ENCODE results near the gene NCKAP5L. TPM values are rescaled to one million over a fixed set of nuclear protein-coding genes. Genes with fewer than 3 reads are reported as not detected.

The NCKAP5L gene
- total and polyA plus RNA-seq, 2 of the 8 experiments (the other 6 are each of a cell fraction or from before 2014, with no cell fraction given), result 9.4 to 27.9 TPM

DNA sequence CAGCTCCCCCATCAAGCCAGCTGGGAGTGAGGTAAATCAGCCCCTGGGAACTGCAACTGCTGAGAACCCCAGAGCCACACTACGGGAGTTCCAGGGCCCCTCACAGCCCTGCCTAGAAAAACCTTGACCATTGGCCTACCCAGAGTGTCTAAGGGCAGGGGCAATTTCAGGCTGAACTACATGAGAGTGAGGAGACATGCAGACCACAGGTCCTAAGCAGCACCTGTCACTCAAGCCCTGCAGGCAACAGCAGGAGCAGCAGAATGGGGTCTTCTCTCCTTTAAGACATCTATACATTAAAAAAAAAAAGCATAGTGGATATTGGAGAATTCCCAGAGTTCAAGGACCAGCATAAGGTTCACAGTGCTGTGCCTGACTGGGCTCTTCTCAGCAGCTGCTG, 4.9 kb downstream of the NCKAP5L start:
- H3K23ac ChIP-seq (ENCODE audit: insufficient read length), result no peak overlapping the region
- no peak overlapping the region for H3K27ac ChIP-seq (ENCODE audit: low read depth, low read length)
- H3K36me3 ChIP-seq (ENCODE audit: control insufficient read depth in 2 of 4, insufficient read depth in 4 of 4, low read length in 3 of 4), result peaks cover 0 to 4% (median 0%) of the 10 kb centered on the region in 4 experiments; a peak in 2 of 8 replicates
- H3K56ac ChIP-seq (replicated peaks; ENCODE audit: insufficient read length, low read depth, low read length), result no peak overlapping the region
- no peaks in the 10 kb centered on the region for H3K9me3 ChIP-seq (ENCODE audit: insufficient read depth in 2 of 2, low read depth in 1 of 2, low read length in 1 of 2)
- no peak overlapping the region for H3K4me2 ChIP-seq (ENCODE audit: insufficient read depth in 1 of 2, low read depth in 2 of 2, low read length in 2 of 2)
- no peak overlapping the region for H2AK5ac ChIP-seq (ENCODE audit: low read depth, low read length)
- no peak overlapping the region for H2AFZ ChIP-seq (ENCODE audit: low read length)
- H2BK12ac ChIP-seq (ENCODE audit: low read depth, low read length), result no peak overlapping the region
- WGBS, 2 experiments (ENCODE audit: extremely low coverage in 1 of 2, insufficient coverage in 1 of 2, insufficient read length in 1 of 2, insufficient replicate concordance in 2 of 2, low coverage in 1 of 2, low lambda C conversion rate in 2 of 2, missing lambda C conversion rate in 1 of 2), result 73% methylated on average over 1 of the region's 1 CpG; no CpG with 5 or more reads in 1 of the 2 experiments
- H3K27me3 ChIP-seq (replicated peaks in 1 of 4; ENCODE audit: control insufficient read depth in 3 of 4, extremely low read depth in 1 of 4, insufficient read depth in 3 of 4, low read length in 3 of 4), result no peaks in the 10 kb centered on the region
- ChIA-PET POLR2A (ENCODE audit: partially characterized antibody) (interaction anchor here (0.6 to 0.8 kb wide), 2 partner anchors 78 to 236 kb away, joined by 3 read pairs; no protein-coding TSS in a partner anchor), CTCF (ENCODE audit: partially characterized antibody) (interaction anchor here (0.6 to 6.0 kb wide), 7 partner anchors 14 to 480 kb away, joined by 3 to 30 read pairs (median 4); no protein-coding TSS in a partner anchor)
- FAIRE-seq (no peak), DNase-seq (ENCODE audit: low read depth in 1 of 2, low spot score in 2 of 2) (no peak)
- H4K8ac ChIP-seq (ENCODE audit: extremely low read depth, insufficient read depth, low read length), result no peak overlapping the region
- H3K23me2 ChIP-seq (ENCODE audit: low read depth, low read length), result peaks cover 8% of the 10 kb centered on the region; the same call in 1 of the 2 replicates
- H3K4ac ChIP-seq (replicated peaks; ENCODE audit: insufficient read length, low read depth, low read length), result no peak overlapping the region
- no peak overlapping the region for H2BK20ac ChIP-seq (ENCODE audit: low read length)
- H3K79me2 ChIP-seq (ENCODE audit: control insufficient read depth in 1 of 2, insufficient read depth in 2 of 2, low read length in 2 of 2), result peaks cover 8 to 56% of the 10 kb centered on the region in 2 experiments; a peak in 3 of 4 replicates
- H3K4me3 ChIP-seq (ENCODE audit: extremely low read depth in 1 of 4, insufficient read depth in 2 of 4, low read depth in 3 of 4, low read length in 4 of 4), result no peak overlapping the region
- H2BK120ac ChIP-seq (replicated peaks; ENCODE audit: low read depth, low read length), result no peak overlapping the region
- no peak overlapping the region for H4K91ac ChIP-seq (replicated peaks; ENCODE audit: insufficient read length, low read length)
- H3K4me1 ChIP-seq (replicated peaks in 1 of 4; ENCODE audit: control insufficient read depth in 3 of 4, insufficient read depth in 4 of 4, low read length in 3 of 4), result peaks cover 10 to 32% (median 18%) of the 10 kb centered on the region in 4 experiments
- no peak overlapping the region for H4K5ac ChIP-seq (ENCODE audit: insufficient read length, low read depth, low read length)
- no peak overlapping the region for H3K14ac ChIP-seq (ENCODE audit: insufficient read length)
- peaks cover 15 to 29% of the 10 kb centered on the region in 2 experiments for H4K20me1 ChIP-seq (replicated peaks in 1 of 2; ENCODE audit: control insufficient read depth in 1 of 2, insufficient read depth in 2 of 2, low read length in 2 of 2)
- no peak overlapping the region for H3K18ac ChIP-seq (ENCODE audit: extremely low read depth, low read length)
- H3K79me1 ChIP-seq (ENCODE audit: low read depth, low read length), result peaks cover 17% of the 10 kb centered on the region; the same call in 1 of the 2 replicates
- H2BK15ac ChIP-seq (ENCODE audit: low read length), result no peak overlapping the region
- H2BK5ac ChIP-seq (ENCODE audit: low read depth, low read length), result no peak overlapping the region
- H3K9ac ChIP-seq (replicated peaks in 1 of 4; ENCODE audit: extremely low read depth in 1 of 4, low read depth in 3 of 4, low read length in 3 of 4), result no peak overlapping the region
- no peak for TF ChIP-seq KDM4A (IDR thresholded peaks at IDR 0.05; ENCODE audit: low read depth, low read length, severe bottlenecking)
- no peak for TF ChIP-seq USF2 (IDR thresholded peaks at IDR 0.05; ENCODE audit: low read length)

All from H1 (cell line).